ENCODE data around the gene CDY2A.
"Not testable (repeated sequence)": the region's sequence is repeated elsewhere in the genome, so short reads cannot be mapped to it uniquely, and the experiment has no call there.

Gene CDY2A

DNA sequence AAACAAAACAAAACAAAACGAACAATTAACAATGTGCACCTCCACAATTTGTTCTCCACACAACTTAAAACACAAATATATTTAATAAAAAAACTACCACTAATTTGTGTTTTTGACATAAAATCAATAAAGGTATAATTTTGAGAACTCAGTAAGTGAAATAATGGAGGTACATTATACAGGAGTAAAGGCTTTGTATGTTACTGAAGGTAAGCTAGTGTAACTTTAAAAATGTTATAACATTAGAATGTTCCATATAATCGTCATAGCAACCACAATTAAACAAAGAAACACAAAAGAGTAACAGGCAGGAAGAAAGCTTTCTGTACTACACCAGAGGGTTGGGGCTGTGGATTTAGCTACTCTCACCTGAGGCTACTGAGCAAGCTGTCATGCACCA is at the start of gene CDY2A:
Gene CDY2A (plus strand): TSS at position 301 of the 400 bp plus-strand sequence. CDS start 328 bp downstream, outside the sequence.
- DNase-seq (ENCODE audit: low read depth): not testable (repeated sequence)

DNA sequence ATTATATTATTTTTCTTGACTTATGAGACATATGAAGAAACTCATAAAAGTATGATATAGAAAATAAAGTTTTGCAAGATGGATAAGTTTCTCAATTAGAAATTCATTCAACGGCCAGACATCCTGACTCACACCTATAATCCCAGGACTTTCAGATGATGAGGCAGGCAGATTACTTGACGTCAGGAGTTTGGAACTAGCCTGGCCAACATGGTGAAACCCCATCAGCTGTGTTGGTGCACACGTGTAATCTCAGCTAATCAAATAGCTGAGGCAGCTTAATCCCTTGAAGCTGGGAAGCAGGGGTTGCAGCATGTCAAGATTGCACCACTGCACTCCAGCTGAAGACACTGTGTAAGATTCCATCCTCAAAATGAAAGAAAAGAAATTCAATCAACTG is 28.0 kb upstream of the CDY2A start:
- not testable (repeated sequence) for DNase-seq (ENCODE audit: low read depth)

DNA sequence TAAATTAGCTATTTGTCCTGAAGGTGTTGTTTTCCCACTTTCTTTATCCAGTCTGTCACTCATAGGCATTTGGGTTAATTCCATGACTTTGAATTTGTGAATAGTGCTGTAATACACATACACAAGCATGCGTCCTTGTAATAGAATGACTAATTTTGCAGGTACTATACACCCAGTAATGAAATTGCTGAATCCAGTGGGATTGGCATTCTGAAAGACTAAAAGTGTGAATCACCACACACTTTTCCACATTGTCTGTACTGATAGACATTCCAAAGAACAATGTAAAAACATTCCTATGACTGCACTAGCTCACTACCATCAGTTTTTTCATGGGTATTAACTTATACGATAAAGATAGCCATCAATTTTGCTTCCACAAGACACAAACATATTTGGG is 27.3 kb upstream of the CDY2A start:
- not testable (repeated sequence) for DNase-seq (ENCODE audit: low read depth)

DNA sequence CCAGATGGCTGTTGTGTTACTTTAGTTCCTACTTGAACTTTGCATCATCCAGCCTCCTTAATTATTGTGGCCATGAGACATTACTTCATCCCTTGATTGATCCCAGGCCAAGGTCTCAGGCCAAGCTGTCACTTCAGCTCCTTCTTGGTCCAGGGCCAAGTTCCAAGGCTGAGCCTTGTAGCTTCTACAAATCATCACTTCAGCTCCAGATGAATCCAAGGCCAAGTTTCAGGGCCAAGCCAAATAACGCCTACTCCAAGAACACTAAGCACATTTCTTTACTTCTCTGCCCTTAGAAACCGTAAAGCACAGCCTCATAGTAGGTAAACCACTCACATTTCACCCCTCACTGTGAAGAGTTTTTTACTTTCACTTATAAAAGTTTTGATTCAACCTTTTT is 1.7 kb upstream of the CDY2A start:
- DNase-seq (ENCODE audit: low read depth): not testable (repeated sequence)

DNA sequence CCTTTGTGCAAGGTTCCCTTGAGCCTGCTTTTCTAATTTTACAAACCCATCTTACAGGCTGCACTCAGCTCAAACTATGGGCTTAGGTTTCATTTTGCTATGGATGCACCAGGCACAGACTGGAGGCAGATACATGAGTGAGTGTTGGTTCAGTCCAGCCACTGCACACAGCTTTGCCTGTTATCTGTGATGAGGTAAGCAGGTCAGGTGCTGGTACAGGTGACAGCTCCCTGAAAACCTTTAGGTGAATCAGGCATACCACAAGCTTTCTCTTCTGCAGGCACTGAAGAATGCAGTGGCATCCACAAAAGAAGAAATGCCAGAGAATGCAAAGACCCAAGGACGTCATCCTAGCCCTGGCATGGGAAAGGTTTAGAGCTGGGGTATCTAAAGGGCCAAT is 3.3 kb downstream of the CDY2A start:
- DNase-seq (ENCODE audit: low read depth): not testable (repeated sequence)

- DNase-seq (ENCODE audit: low read depth): not testable (repeated sequence)
These were observed 4.6 kb downstream of the CDY2A start for GRCh38 chrY:18030178-18030577.

DNA sequence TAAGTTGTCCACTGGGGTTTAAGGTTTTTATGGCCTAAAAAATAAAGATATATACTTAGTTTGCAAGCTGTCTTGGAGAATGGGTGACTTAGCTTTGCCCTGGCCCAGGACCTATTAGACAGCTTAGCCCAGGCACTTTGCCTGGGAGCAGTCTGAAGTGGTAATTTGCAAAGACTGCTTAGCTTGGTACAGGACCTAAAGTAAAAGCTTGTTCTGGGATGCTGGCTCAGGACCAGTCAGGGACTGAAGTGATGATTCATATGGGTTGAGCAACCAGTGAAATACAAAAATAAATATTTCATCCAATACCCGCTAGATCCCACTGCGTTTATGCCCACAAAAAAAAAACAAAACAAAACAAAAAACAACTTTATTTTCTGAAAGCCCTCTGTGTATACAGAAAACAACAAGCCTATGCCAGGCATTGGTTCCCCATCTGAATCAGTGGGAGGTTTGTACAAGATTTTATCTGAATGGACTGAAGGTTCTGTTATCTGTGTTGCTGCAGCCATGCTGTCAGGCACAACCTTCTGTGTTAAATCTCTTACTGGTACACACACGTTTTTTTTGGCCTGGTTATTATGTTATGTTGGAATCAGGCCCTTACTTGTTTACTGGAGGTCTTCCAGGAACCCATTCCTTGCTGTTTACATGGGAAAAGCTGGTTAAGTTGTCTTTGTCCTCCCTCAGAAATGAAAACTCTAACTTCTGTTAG is 8.7 kb downstream of the CDY2A start:
- DNase-seq (ENCODE audit: low read depth): not testable (repeated sequence)

GRCh38 chrY:18034864-18035263 is 9.3 kb downstream of the CDY2A start:
- DNase-seq (ENCODE audit: low read depth): not testable (repeated sequence)

DNA sequence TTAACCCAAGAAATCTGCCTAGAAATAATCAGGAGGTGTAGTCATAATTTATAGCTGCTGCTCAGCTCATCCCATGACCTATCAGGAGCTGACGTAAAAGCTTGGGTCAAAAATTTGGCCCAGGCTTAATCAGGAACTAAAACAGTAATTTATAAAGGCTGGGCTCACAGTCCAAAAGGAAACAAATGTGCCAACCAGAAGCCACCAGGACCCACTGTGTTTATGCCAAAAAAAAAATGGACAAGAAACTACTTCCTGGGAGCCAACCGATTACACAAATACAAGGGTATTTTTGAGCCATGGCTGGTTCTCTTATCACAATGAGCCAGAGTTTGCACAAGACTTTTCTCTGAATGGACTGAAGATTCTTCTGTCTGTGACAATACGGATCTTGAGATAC is 19.4 kb downstream of the CDY2A start:
- not testable (repeated sequence) for DNase-seq (ENCODE audit: low read depth)

- not testable (repeated sequence) for DNase-seq (ENCODE audit: low read depth)
These were observed 22.8 kb downstream of the CDY2A start for GRCh38 chrY:18048149-18049040.

DNA sequence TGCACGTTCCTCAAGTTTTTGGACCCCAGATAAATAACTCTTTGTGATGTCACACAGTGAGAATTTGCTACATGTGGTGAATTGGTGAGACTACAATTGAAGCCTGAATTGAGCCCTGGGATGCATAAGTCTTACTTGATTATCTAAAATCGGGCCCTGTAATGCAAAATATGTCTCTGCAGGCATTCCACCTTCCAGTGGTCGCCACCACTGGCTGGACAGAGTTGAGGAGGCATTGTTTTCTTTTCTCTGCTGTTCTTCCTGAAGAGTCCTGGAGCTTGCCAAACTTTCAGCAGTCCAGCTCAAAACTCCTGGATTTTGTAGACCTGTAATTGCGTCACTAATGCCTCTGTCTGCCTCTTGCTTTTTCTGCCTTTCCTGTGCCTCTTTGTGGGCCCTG is 23.5 kb downstream of the CDY2A start:
- DNase-seq (ENCODE audit: low read depth): not testable (repeated sequence)

DNA sequence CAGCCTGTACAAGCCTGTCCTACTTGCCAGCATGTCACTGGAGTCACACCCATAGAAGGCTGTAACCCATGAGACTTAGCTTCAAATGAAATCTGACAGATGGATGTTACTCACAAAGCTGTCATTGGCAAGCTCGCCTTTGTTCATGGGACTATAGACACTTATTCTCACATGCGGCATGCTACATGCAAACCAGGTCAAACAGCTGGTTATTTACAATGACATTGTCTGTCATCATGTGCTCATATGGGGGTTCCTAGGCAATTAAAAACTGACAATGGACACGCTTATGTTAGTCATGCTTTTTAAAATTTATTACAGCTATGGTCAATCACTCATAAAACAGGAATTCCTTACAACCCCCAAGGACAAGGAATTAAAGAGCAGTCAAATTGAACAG is 30.9 kb downstream of the CDY2A start:
- not testable (repeated sequence) for DNase-seq (ENCODE audit: low read depth)

DNA sequence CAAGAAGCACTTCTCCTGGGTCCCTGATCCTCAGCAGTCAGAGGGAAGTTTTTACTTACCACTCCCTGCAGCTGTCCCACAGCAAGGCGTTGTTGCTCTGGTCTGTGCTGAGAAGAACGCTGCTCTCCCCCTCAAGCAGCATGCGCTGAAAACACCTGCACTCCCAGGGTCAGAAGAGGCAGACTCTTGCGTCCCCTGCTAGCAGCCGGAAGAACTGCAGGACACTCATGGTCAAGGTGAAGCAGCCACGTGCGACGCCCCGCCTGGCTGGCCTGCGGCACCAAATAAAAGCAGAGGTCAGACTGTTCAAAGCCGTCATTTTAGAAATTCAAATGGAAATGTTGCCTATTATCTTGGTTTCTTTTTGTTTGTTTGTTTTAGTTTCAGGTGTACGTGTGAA is 47.9 kb downstream of the CDY2A start:
- DNase-seq (ENCODE audit: low read depth): not testable (repeated sequence)
